ENCODE measurements around the gene KIF5C. TPM values are rescaled to one million over a fixed set of nuclear protein-coding genes. Genes with fewer than 3 reads are reported as not detected.

Gene KIF5C
- total and polyA plus RNA-seq, 2 of the 13 experiments (the other 11 are each of a cell fraction or from before 2014, with no cell fraction given) = 0.15 to 0.20 TPM

DNA sequence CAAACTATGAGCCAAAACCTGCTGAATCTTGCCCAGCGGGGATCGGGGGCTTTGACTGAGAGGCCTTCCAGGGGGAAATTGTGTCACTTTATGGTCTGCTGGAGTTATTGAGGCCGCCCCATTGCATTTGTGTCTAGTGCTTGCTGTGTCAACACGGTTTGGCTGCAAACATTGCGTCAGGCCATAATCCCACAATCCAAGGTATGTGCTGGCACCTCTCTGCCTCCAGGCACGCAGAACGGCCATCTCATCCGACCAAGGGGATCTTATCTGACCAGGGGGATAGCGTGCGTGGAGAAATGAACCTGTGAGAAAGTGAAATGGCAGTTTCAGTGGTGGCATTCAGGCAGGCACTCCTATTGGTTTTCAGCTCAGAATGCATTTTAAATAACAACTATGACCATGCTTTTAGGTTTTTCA is 145.4 kb downstream of the KIF5C start (continued):
- 0 out of 2 replicates have a peak, but pooled peaks have one; percentile 32 for TF ChIP-seq ZNF646 (CRISPR knock-in tag; IDR thresholded peaks at IDR 0.05)
- no peak for TF ChIP-seq SAFB2 (CRISPR knock-in tag; IDR thresholded peaks at IDR 0.05; ENCODE audit: borderline replicate concordance, low read depth)
- no peak for TF ChIP-seq STAT5B (CRISPR knock-in tag; IDR thresholded peaks at IDR 0.05)
- TF ChIP-seq, protein P1, sequence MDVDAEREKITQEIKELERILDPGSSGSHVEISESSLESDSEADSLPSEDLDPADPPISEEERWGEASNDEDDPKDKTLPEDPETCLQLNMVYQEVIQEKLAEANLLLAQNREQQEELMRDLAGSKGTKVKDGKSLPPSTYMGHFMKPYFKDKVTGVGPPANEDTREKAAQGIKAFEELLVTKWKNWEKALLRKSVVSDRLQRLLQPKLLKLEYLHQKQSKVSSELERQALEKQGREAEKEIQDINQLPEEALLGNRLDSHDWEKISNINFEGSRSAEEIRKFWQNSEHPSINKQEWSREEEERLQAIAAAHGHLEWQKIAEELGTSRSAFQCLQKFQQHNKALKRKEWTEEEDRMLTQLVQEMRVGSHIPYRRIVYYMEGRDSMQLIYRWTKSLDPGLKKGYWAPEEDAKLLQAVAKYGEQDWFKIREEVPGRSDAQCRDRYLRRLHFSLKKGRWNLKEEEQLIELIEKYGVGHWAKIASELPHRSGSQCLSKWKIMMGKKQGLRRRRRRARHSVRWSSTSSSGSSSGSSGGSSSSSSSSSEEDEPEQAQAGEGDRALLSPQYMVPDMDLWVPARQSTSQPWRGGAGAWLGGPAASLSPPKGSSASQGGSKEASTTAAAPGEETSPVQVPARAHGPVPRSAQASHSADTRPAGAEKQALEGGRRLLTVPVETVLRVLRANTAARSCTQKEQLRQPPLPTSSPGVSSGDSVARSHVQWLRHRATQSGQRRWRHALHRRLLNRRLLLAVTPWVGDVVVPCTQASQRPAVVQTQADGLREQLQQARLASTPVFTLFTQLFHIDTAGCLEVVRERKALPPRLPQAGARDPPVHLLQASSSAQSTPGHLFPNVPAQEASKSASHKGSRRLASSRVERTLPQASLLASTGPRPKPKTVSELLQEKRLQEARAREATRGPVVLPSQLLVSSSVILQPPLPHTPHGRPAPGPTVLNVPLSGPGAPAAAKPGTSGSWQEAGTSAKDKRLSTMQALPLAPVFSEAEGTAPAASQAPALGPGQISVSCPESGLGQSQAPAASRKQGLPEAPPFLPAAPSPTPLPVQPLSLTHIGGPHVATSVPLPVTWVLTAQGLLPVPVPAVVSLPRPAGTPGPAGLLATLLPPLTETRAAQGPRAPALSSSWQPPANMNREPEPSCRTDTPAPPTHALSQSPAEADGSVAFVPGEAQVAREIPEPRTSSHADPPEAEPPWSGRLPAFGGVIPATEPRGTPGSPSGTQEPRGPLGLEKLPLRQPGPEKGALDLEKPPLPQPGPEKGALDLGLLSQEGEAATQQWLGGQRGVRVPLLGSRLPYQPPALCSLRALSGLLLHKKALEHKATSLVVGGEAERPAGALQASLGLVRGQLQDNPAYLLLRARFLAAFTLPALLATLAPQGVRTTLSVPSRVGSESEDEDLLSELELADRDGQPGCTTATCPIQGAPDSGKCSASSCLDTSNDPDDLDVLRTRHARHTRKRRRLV (CRISPR knock-in tag; IDR thresholded peaks at IDR 0.05) = no peak
- TF ChIP-seq ATF7 (IDR thresholded peaks at IDR 0.05) = no peak
- TF ChIP-seq ATF7 (CRISPR knock-in tag; IDR thresholded peaks at IDR 0.05) = peak; percentile 75; the same call in 1 of the 2 replicates
- TF ChIP-seq NR2F2 (IDR thresholded peaks at IDR 0.05; ENCODE audit: borderline replicate concordance, low read depth) = no peak
- TF ChIP-seq LRRFIP1 (CRISPR knock-in tag; conservative IDR thresholded peaks at IDR 0.05) = no peak
- TF ChIP-seq, protein P2, sequence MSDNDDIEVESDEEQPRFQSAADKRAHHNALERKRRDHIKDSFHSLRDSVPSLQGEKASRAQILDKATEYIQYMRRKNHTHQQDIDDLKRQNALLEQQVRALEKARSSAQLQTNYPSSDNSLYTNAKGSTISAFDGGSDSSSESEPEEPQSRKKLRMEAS (IDR thresholded peaks at IDR 0.05) = peak; percentile 34; the same call in 1 of the 2 replicates
- TF ChIP-seq PRPF4 (IDR thresholded peaks at IDR 0.05; ENCODE audit: low read depth, low read length, poor library complexity, severe bottlenecking) = no peak
- TF ChIP-seq, protein P3, sequence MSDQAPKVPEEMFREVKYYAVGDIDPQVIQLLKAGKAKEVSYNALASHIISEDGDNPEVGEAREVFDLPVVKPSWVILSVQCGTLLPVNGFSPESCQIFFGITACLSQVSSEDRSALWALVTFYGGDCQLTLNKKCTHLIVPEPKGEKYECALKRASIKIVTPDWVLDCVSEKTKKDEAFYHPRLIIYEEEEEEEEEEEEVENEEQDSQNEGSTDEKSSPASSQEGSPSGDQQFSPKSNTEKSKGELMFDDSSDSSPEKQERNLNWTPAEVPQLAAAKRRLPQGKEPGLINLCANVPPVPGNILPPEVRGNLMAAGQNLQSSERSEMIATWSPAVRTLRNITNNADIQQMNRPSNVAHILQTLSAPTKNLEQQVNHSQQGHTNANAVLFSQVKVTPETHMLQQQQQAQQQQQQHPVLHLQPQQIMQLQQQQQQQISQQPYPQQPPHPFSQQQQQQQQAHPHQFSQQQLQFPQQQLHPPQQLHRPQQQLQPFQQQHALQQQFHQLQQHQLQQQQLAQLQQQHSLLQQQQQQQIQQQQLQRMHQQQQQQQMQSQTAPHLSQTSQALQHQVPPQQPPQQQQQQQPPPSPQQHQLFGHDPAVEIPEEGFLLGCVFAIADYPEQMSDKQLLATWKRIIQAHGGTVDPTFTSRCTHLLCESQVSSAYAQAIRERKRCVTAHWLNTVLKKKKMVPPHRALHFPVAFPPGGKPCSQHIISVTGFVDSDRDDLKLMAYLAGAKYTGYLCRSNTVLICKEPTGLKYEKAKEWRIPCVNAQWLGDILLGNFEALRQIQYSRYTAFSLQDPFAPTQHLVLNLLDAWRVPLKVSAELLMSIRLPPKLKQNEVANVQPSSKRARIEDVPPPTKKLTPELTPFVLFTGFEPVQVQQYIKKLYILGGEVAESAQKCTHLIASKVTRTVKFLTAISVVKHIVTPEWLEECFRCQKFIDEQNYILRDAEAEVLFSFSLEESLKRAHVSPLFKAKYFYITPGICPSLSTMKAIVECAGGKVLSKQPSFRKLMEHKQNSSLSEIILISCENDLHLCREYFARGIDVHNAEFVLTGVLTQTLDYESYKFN (CRISPR knock-in tag; conservative IDR thresholded peaks at IDR 0.05) = no peak
